ENCODE results near the gene ABCB1. TPM values are rescaled to one million over a fixed set of nuclear protein-coding genes. Genes with fewer than 3 reads are reported as not detected.
"Not testable (repeated sequence)": the region's sequence is repeated elsewhere in the genome, so short reads cannot be mapped to it uniquely, and the experiment has no call there.

Gene ABCB1
- total and polyA plus RNA-seq, 10 of the 15 experiments (the other 5 are each of a cell fraction or from before 2014, with no cell fraction given): 0.40 to 13.9 (median 1.9) TPM

DNA sequence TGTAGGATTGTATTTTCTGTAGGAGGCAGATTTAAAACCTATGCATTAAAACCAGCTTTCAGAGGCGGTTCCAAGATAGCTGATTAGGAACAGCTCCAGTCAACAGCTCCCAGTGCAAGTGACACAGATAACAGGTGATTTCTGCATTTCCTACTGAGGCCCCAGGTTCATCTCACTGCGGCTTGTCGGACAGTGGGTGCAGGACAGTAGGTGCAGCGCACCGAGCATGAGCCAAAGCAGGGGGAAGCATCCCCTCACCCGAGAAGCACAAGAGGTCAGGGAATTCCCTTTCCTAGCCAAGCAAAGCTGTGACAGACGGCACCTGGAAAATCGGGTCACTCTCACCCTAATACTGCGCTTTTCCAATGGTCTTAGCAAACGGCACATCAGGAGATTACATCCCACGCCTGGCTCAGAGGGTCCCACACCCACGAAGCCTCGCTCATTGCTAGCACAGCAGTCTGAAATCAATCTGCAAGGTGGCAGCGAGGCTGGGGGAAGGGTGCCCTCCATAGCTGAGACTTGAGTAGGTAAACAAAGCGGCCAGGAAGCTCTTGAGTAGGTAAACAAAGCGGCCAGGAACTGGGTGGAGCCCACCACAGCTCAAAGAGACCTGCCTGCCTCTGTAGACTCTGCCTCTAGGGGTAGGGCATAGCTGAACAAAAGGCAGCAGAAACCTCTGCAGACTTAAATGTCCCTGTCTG lies 135.7 kb downstream of the ABCB1 start:
- H3K79me2 ChIP-seq (ENCODE audit: control insufficient read depth, insufficient read depth, low read length); H3K4me2 ChIP-seq (ENCODE audit: control insufficient read depth, insufficient read depth); H3K4me3 ChIP-seq; H3K9me3 ChIP-seq (replicated peaks; ENCODE audit: control insufficient read depth, insufficient read depth, low read length); ATAC-seq; intact Hi-C loops (cut with micrococcal nuclease; ENCODE audit: unreplicated experiment); H4K20me1 ChIP-seq (ENCODE audit: control insufficient read depth, insufficient read depth); FAIRE-seq; POLR2A ChIA-PET; H3K27ac ChIP-seq (ENCODE audit: control insufficient read depth, insufficient read depth); H2AFZ ChIP-seq (ENCODE audit: control insufficient read depth, low read depth, low read length); BruUV-seq (replicated peaks); DNase-seq (ENCODE audit: low read depth, low spot score); H3K4me1 ChIP-seq (ENCODE audit: control insufficient read depth, insufficient read depth, low read length); CTCF ChIA-PET; in situ Hi-C loops (cut with MboI); H3K9ac ChIP-seq (ENCODE audit: control insufficient read depth, insufficient read depth, low read length); H3K36me3 ChIP-seq (ENCODE audit: control insufficient read depth in 2 of 2, insufficient read depth in 2 of 2, low read length in 1 of 2); H3K27me3 ChIP-seq (replicated peaks in 1 of 2; ENCODE audit: control insufficient read depth in 2 of 2, insufficient read depth in 2 of 2, low read length in 1 of 2): not testable (repeated sequence)
- ChIA-PET SMC1A (ENCODE audit: uncharacterized antibody, unreplicated experiment) (interaction anchor here (1.4 kb wide), 1 partner anchor 9 kb away, joined by 6 read pairs; no protein-coding TSS in a partner anchor), RAD21 (ENCODE audit: unreplicated experiment) (interaction anchor here (0.5 kb wide), 1 partner anchor 31 kb away, joined by 3 read pairs; no protein-coding TSS in a partner anchor)
- 61% methylated on average over 16 of the region's 16 CpGs for WGBS (ENCODE audit: insufficient coverage, insufficient replicate concordance, low lambda C conversion rate, missing lambda C conversion rate)

DNA sequence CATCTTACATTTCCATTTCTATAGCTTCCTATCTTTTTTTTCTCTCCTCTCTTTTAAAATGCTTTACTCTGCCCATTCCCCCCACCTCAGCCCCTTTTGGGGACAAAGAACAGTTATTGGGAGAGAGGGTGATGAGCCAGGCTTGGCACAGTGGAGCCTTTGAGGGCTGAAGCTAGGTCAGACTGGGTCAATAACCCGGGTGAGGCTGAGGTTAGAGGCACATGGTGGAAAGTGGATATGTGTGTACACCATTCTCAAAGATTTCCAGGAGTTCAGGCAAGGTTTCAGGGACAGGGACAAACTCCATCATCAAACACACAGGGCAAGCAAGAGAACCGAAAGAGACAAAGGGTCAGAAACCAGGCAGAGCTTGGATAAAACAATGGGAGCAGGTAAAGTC lies 136.7 kb downstream of the ABCB1 start:
- RAD21 ChIA-PET (ENCODE audit: unreplicated experiment): interaction anchor here (0.5 to 0.7 kb wide), 2 partner anchors 30 to 48 kb away, joined by 3 read pairs; no protein-coding TSS in a partner anchor
- H3K79me2 ChIP-seq (ENCODE audit: control insufficient read depth, insufficient read depth, low read length): no peaks in the 10 kb centered on the region
- 65% methylated on average over 2 of the region's 2 CpGs for WGBS (ENCODE audit: insufficient coverage, insufficient replicate concordance, low lambda C conversion rate, missing lambda C conversion rate)
- H4K20me1 ChIP-seq (ENCODE audit: control insufficient read depth, insufficient read depth): no peaks in the 10 kb centered on the region
- H3K9me3 ChIP-seq (replicated peaks; ENCODE audit: control insufficient read depth, insufficient read depth, low read length): no peaks in the 10 kb centered on the region
- POLR2A ChIA-PET: no interaction called here
- no peaks in the 10 kb centered on the region for H3K27me3 ChIP-seq (replicated peaks in 1 of 2; ENCODE audit: control insufficient read depth in 2 of 2, insufficient read depth in 2 of 2, low read length in 1 of 2)
- H3K9ac ChIP-seq (ENCODE audit: control insufficient read depth, insufficient read depth, low read length): no peak overlapping the region
- in situ Hi-C loops (cut with MboI) (no loop called here), intact Hi-C loops (cut with micrococcal nuclease; ENCODE audit: unreplicated experiment) (no loop called here)
- no peaks in the 10 kb centered on the region for H3K36me3 ChIP-seq (ENCODE audit: control insufficient read depth in 2 of 2, insufficient read depth in 2 of 2, low read length in 1 of 2)
- CTCF ChIA-PET: interaction anchor here (1.0 to 1.2 kb wide), 2 partner anchors 48 to 145 kb away, joined by 3 read pairs; no protein-coding TSS in a partner anchor
- no peak for ATAC-seq
- no peak overlapping the region for H3K27ac ChIP-seq (ENCODE audit: control insufficient read depth, insufficient read depth)
- H2AFZ ChIP-seq (ENCODE audit: control insufficient read depth, low read depth, low read length): no peak overlapping the region
- SMC1A ChIA-PET (ENCODE audit: uncharacterized antibody, unreplicated experiment): interaction anchor here (0.7 to 1.4 kb wide), 2 partner anchors 10 to 30 kb away, joined by 3 to 6 read pairs; no protein-coding TSS in a partner anchor
- no peak for FAIRE-seq
- no peak overlapping the region for H3K4me3 ChIP-seq
- DNase-seq (ENCODE audit: low read depth, low spot score): no peak
- no peak overlapping the region for H3K4me2 ChIP-seq (ENCODE audit: control insufficient read depth, insufficient read depth)
- no peaks in the 10 kb centered on the region for H3K4me1 ChIP-seq (ENCODE audit: control insufficient read depth, insufficient read depth, low read length)
- BruUV-seq (replicated peaks): no TSS peak
- TF ChIP-seq EGR1 (IDR thresholded peaks at IDR 0.05; ENCODE audit: borderline replicate concordance in 1 of 2, low read depth in 2 of 2, low read length in 2 of 2) (no peak), LARP7 (IDR thresholded peaks at IDR 0.05) (no peak), MYC (IDR thresholded peaks at IDR 0.05; ENCODE audit: insufficient read depth, insufficient read length, insufficient replicate concordance, low read length, severe bottlenecking) (no peak), HCFC1 (IDR thresholded peaks at IDR 0.05; ENCODE audit: low read length) (no peak), SIX5 (IDR thresholded peaks at IDR 0.05; ENCODE audit: low read depth, low read length, severe bottlenecking) (no peak)
- TF ChIP-seq, protein P1, sequence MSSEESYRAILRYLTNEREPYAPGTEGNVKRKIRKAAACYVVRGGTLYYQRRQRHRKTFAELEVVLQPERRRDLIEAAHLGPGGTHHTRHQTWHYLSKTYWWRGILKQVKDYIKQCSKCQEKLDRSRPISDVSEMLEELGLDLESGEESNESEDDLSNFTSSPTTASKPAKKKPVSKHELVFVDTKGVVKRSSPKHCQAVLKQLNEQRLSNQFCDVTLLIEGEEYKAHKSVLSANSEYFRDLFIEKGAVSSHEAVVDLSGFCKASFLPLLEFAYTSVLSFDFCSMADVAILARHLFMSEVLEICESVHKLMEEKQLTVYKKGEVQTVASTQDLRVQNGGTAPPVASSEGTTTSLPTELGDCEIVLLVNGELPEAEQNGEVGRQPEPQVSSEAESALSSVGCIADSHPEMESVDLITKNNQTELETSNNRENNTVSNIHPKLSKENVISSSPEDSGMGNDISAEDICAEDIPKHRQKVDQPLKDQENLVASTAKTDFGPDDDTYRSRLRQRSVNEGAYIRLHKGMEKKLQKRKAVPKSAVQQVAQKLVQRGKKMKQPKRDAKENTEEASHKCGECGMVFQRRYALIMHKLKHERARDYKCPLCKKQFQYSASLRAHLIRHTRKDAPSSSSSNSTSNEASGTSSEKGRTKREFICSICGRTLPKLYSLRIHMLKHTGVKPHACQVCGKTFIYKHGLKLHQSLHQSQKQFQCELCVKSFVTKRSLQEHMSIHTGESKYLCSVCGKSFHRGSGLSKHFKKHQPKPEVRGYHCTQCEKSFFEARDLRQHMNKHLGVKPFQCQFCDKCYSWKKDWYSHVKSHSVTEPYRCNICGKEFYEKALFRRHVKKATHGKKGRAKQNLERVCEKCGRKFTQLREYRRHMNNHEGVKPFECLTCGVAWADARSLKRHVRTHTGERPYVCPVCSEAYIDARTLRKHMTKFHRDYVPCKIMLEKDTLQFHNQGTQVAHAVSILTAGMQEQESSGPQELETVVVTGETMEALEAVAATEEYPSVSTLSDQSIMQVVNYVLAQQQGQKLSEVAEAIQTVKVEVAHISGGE (CRISPR knock-in tag; IDR thresholded peaks at IDR 0.05): no peak
- TF ChIP-seq, protein P2, sequence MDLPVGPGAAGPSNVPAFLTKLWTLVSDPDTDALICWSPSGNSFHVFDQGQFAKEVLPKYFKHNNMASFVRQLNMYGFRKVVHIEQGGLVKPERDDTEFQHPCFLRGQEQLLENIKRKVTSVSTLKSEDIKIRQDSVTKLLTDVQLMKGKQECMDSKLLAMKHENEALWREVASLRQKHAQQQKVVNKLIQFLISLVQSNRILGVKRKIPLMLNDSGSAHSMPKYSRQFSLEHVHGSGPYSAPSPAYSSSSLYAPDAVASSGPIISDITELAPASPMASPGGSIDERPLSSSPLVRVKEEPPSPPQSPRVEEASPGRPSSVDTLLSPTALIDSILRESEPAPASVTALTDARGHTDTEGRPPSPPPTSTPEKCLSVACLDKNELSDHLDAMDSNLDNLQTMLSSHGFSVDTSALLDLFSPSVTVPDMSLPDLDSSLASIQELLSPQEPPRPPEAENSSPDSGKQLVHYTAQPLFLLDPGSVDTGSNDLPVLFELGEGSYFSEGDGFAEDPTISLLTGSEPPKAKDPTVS (IDR thresholded peaks at IDR 0.05; ENCODE audit: low read depth, low read length): no peak

Data from GM12878 (cell line).